GM18868 (cell line): ENCODE data around the gene CREG2.

Experiments used
- ATAC-seq: cut with Tn5 transposase; IDR thresholded peaks from one replicate; pipeline ENCODE4 v1.9.1; 2021; ENCODE audit warnings: mild to moderate bottlenecking, moderate library complexity; ENCODE audit not compliant: unreplicated experiment

The CREG2 gene

DNA sequence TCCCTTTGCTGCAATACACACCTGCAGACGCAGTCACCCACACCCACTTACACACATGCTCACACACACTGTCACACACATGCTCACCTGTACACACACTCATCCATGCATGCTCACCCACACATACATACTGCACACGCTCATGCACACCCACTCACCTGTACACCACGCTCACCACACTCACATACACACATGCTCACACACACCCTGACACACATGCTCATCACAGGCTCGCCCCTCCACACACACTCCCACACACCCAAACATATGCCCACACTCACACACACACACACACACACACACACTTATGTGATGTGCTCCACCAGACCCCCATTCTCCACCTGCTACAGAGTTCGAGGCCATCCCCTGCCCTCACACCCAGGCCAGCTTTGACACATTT, 22.8 kb upstream of the CREG2 start:
- no peak for ATAC-seq

DNA sequence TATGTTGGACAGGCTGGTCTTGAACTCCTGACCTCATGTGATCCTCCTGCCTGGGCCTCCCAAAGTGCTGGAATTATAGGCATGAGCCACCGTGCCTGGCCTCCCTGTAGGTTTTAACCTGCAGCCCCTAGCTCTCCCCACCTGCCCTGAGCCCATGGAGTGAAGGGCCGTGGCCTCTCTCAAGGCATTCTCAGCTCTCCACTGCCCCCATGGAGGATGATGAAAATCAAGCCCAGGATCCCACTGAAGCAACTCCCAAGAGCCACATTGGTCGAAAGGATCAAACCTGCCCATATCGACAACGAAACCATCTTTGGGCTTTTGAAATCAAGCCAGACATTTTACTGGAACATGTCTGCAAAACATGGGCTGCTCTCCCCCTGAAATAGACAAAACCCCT, 22.4 kb upstream of the CREG2 start:
- no peak for ATAC-seq

DNA sequence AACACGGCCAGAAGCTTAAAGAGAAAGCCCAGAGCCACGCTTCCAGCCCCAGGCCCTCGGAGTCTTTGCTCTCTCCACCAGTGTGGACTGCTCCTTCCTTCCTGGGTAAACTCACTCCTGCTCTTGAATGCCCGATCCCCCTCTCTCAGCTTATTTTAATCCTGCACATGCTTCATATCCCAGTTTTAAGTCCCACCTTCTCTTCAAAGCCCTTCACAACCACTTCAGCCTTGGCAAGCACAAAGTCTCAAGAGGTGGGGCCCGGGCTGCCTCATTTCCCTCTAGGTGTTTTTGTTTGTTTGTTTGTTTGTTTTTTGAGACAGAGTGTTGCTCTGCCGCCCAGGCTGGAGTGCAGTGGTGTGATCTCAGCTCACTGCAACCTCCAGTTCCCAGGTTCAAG, 21.6 kb upstream of the CREG2 start:
- no peak for ATAC-seq

DNA sequence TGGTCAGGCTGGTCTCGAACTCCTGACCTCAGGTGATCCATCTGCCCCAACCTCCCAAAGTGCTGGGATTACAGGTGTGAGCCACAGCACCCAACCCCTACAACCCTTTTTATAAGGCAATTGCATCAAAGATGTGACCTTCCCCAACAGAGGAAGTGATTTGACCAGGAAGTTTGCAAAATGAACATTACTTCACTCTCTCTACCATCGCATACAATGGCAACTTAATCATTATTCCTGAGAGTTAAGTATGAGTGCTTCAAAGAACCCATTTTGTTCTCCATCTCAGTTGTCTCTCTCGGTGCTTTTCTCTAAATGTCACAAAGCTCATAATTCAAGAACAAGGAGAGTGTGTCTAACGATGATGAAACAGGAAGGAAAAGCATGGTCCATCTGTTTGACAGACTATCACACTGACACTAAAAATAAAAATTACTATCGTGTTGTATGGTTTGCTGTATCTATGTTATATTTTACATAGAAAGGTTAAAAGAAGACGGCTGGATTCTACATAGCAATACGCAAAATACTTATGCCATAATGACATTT, 18.1 kb upstream of the CREG2 start:
- no peak for ATAC-seq

DNA sequence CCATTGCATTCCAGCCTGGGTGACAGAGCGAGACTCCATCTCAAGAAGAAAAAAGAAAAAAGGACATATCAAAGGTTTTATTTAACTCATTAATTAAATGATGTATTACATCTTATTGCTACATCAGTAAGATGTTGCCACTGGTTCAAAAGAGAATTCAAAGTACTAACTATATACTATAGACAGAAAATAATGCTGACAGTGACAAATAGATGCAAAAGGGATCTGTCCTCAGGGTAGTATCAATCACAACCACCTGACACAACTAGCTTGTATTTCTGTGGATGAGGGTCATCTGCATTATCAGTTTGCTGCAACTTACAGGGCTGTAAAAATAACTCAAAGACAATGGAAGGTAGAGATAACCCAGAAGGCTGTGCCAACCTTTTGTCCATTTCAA, 16.4 kb upstream of the CREG2 start:
- ATAC-seq: no peak

DNA sequence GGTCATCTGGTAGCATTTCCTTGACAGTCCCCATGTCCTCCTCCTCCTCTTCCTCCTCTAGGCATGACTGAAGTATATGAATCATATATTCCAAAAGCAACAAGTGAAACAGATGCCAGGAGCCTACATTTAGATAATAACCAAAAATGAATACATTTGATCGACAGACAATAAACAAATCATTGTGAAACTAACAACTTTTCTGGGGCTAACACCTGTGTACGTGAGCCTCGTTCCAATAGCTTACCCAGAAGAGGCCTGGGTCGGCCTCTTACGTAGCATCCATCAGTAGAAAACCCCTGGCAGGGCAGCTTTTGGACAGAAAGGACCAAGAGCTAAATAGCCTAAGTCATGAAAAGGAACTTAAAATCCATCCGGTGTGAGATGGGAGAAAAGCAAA, 15.3 kb upstream of the CREG2 start:
- ATAC-seq: no peak

DNA sequence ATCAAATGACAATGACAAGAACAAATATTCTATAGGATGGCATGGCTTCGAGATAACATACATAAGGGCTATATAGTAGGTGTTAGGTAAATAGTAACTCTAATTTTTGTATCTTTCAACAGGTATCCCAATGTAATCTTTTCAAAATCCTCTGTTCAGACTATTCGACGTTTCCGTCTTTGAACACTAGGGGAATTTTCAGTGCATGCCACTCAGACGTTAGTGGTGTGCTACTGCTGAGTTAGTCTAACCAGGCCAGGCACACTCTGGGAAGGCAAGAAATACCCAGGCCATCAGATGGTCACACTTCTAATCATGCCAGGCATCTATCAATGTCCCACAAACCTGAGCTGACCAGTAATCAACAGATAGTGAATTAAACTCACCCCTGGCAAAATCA, 14.6 kb upstream of the CREG2 start:
- ATAC-seq: no peak

DNA sequence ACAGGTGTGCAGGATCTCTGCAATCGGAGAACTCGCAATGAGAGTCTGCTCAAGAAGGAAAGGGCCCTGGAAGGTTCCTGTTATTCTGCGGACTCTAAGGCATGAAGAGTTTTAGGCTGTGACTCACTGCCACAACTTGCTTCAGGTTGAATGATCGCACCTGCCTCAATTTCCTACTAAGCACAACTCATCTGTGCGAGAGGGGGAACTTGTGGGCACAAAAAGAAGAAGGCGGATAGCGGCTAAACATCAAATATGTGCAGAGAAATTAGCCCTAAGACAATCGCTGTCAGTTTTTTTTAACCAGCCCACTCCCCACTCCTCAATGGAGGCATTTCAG, 14.0 kb upstream of the CREG2 start:
- ATAC-seq: no peak

DNA sequence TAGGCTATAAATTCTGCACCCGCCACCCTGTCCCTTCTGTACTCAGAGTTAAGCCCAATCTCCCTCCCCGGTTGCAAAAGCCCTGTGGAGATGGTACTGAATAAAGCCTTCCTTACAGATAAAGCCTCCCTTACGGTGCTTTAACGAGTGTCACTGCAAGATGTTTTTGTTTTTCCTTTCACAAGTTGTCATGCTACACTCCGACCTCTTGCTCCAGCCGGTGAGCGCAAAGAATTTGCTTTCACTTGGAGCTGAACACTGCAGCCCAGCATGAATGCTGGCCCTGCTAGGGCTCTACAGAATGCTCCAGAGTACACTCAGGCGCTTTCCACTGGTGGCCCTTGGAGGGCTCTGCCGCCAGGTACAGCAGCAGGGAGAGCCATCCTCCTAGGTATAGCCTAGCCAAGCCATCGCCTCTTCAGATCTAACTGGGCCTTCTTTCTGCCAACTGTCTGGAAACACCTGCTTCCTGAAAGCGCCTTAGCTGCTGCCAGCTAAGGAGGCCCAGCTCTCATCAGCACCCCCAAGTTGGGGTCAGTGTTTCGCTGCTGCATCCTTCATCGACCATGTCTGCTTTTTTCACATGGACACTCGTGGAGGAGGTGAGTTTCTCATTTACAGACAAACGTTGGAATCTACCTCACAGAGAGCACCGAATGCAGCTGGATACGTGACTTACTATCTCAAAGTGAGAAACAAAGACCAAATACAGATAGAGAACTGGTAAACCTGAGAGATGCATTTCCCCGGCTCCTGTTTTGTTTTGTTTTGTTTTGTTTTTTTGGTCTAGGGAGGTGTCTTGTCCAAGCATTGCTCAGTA, 13.4 kb upstream of the CREG2 start:
- ATAC-seq: no peak

DNA sequence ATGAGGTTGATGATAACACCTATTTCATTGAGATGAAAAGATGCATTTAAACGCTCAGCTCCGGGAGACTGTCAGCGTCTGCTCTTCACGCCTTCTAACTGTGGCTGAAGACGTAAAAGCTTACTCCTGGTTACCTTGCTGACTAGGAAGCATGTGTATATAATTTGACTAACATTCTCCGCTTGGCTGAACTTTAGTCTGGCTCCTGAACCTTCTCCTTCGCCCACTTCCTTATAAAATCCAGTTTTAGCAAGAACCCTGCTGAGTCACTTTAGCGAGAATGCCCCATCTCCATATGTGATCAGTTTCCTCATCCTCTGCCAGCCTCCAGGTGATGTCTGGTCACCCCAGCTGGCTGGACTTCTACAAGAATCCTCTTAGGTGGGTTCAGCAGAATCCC, 12.7 kb upstream of the CREG2 start:
- no peak for ATAC-seq

DNA sequence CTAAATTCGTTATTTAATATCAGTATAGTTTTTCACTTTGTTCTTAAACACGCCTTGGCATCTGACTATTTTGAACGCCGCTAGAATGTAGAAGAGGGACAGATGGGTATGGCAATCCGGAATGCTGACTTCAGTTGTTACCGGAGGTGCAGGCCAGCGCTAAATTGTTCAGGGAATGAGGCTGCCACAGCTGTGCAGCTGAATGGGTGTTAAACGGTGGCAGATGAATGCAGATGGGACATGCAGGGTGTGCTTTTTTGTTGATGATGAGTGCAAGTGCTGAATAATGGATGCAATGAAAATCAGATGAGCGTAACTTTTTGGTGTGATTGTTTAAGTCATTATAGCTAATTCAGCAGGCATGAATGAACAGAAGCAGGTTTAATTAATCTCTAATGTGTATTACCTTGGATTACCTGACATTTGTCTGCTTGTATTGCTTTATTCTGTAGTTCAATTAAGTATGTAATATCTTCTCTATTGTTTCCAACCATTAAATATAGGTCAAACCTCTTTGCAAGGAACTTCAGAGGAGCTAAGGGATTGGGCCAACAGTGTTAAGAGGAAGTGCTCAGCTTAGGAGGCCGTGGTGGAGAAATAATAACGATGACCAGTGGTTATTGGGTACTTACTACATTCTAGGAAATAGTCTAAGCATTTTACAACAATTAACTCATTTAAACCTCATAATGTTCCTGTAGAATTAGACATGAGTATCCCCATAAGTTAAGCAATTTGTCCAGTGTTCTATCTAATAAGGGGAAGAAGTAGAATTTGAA, 11.9 kb upstream of the CREG2 start:
- no peak for ATAC-seq

DNA sequence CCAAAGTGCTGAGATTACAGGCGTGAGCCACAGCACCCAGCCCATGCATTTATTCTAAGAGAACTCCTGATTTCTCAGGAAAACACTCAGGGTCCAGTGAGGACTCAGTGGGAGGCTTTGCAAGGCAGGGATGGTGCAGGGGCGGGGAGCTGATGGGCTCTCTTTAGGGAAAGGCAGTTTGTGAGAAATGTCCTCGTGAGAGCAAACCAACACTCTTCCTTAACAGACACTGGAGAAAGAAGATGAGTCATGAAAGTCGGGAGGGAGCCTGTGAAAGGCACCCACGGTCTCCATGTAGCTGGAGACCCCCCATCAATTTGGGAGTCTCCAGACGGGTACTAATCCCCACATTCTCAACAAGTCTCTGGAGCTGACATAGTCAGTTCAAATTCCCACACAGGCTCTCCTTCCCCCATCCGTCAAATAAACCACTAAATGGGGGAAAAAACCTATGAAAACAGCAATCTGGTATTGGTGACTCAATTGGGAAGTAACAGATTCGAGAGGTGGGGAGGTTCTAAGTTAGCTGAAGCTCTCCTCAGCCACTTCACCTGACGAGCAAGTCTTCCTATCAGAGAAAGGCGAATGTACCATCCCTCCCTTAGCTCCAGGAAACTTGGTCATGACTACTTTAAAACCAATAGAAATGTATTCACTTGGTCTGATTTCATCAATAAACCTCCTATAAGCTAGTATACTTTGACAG, 11.0 kb upstream of the CREG2 start:
- no peak for ATAC-seq

DNA sequence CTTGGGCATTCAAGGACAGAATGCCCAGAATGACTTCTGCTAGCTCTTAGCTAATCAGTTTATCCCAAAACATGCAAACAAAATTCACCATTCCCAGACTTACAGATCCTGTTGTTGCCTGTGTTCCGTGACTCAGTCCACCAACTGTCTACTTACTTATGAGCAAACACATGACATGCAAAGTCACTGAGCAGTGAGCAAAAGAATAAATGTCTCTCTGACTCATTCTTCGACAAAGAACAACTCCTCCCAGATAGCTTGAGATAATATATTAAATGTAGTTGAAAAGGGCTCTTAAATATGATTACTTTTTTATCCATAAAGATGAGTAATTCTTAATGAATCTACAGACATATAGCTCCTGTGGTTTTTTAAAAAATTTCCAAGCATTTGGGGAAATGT, 9.0 kb upstream of the CREG2 start:
- ATAC-seq: no peak

DNA sequence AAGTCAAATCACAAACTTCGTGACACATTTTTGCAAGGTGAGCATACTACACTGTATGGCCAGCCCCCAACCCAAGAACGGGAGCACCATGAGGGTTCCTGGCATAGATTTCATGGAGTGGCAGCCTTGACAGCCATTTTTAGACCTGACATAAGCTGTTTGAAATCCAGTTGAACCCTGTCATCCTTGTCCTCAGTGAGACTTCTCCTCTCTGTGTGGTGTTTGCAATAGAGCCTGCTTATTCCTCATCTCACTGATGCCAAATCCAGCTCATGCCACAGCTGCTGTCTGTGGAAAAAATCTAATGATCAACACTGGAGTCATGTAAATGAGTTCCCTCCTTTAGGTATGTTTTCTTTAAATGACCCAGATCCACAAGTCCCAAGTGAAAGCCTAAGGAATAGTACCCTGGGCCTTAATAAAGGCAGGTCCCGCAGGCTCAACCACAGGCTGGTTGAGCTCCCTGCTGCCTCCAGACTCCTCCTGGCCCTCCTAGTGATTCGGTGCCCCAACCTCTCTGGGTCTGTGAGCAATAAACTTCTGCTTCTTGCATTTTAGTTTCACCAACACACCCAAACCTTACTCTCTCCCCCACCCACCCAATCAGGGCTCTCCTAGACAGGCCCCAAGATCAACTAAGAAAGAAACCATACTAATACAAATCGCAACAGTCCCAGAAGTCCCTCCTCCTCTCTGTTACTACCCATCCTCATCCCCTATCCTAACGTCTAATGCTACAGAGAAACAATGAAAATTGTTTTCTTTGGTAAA, 8.4 kb upstream of the CREG2 start:
- no peak for ATAC-seq

DNA sequence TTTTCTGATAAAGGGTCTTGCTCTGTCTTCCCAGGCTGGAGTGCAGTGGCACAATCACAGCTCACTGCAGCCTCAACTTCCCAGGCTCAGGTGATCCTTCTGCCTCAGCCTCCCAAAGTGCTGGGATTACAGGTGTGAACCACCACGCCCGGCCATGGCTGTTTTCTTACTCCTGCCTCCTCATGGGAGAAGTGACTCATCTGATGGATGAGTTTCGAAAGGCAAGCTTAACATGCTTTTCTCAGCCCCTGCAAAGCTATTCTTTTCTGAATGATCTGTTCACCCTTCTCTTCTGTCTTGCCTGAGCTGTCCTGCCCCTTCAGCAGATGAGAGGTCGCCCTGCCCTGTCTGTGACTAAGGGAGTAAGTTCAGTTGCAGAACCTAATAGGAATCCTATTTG, 929 bp upstream of the CREG2 start:
- no peak for ATAC-seq

DNA sequence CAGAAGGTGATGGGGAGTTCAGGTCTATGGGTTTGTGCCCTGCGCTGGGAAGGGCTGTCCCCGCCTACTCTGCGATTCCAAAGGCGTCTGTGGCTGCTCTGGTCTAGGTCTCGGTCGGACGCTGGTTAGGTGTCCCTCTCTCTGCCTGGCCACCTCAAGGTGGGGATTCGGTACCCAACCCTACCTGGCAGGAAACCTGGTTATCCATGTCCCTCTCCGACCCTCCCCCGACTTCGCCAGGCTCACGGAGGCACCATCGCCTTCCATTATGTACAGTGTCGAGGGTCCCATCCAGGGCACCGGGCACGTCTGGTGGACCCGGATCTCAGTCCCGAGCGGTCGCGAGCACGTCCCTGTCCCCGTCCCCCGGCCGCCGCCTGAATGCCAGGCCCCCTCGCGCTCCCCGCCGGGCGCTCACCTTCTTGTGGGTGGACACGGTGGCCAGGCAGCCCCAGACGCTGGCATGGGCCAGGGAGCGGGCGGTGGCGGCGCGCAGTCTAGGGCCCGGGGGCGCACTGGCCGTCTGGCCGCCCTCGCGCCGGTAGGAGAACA, 628 bp downstream of the CREG2 start:
- no peak for ATAC-seq

DNA sequence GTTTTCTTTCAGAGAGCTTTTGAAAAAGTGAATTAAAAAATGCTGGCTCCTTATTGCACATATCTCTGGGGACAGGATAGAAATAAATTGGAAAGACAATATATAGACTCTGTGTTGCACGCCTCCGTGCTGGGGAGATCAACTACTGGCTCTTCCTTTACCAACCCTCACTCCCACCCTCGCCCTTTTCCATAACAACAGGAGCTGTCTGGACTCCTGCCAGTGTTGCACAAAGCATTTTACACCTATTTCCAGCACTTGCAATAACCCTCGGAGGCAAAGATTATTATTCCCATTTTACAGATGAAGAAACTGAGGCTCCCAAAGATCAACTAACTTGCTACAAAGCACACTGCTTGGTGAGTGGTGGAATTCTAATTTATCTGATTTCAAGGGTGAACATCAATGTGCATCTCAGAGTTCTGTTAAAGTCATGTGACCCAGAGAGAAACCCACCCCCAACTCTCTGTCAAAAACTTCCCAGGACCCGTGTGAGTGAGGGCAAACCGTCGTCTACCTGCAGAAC, 4.2 kb downstream of the CREG2 start:
- ATAC-seq: no peak

DNA sequence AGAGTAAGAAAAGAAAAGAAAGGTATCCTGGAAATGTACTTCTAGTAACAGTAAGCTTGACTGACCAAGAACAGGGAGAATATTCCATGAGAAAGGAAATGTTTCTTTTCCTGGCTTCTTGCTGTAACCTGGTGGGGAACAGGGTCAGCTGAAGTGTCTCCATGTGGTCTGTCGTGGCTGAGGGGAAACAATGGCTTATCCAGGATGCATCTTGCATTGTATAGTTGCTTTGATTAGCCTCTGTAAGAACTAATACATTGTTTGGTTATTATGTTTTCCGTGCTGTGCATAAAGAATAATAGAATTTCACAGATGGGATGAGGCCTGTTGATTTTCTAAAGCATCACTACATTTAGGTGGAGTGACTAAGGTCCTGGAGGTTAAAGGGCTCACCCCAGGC, 4.9 kb downstream of the CREG2 start:
- ATAC-seq: no peak

DNA sequence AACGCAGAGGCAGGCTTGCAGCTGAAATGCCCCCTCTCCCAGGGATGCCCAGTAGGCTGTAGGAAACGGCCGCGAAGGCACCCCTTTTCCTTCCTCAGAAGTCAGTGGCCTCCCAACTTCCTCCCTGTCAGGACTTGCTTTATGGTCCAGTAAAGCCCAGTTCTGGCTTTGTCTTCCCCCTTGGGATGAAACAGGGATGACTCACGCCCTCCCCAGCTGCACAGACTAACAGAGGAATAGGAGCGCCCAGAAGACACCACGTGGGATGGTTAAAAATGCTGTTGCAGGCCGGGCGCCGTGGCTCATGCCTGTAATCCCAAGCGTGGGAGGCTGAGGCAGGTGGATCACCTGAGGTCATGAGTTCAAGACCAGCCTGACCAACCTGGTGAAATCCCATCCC, 6.9 kb downstream of the CREG2 start:
- no peak for ATAC-seq

DNA sequence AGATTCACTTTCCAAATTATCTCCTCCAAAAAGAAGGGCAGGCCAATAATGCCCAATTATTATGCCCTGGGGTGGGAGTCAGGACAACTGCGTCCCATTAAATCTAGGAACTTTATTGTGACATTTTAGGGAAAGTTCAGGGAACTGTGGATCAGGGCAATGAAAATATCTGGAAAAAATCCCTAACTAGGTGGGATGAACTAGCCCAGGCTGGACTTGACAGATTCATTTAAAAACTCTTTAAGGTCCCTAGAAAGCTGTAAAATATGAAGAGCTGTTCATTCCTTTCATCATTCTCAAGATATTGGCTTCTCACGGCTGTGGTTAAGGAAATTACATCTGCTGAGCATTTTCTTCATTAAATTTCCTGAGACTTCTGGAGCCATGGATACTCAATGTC, 8.2 kb downstream of the CREG2 start:
- no peak for ATAC-seq
